DMS114 treated with DMSO at 0.1 percent for 48 hours (cell line): ENCODE data around the gene ZNF574.

Experiments
- DNase-seq: peaks from one replicate; lab custom pipeline; 2025; ENCODE audit not compliant: unreplicated experiment; lab: John Stamatoyannopoulos, UW

ZNF574 gene

DNA sequence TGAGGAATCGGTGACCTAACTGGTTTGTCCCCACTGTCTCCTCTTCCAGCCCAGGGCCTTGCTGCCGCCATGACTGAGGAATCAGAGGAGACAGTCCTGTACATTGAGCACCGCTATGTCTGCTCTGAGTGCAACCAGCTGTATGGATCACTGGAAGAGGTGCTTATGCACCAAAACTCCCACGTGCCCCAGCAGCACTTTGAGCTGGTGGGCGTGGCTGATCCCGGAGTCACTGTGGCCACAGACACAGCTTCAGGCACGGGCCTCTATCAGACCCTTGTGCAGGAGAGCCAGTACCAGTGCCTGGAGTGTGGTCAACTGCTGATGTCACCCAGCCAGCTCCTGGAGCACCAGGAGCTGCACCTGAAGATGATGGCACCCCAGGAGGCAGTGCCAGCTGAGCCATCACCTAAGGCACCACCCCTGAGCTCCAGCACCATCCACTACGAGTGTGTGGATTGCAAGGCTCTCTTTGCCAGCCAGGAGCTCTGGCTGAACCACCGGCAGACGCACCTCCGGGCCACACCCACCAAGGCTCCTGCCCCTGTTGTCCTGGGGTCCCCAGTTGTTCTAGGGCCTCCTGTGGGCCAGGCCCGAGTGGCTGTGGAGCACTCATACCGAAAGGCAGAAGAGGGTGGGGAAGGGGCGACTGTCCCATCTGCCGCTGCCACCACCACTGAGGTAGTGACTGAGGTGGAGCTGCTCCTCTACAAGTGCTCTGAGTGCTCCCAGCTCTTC lies 2.7 kb downstream of the ZNF574 start:
- DNase-seq, result no peak

GRCh38 chr19:42079276-42079669 lies 3.3 kb downstream of the ZNF574 start:
- DNase-seq, result no peak

DNA sequence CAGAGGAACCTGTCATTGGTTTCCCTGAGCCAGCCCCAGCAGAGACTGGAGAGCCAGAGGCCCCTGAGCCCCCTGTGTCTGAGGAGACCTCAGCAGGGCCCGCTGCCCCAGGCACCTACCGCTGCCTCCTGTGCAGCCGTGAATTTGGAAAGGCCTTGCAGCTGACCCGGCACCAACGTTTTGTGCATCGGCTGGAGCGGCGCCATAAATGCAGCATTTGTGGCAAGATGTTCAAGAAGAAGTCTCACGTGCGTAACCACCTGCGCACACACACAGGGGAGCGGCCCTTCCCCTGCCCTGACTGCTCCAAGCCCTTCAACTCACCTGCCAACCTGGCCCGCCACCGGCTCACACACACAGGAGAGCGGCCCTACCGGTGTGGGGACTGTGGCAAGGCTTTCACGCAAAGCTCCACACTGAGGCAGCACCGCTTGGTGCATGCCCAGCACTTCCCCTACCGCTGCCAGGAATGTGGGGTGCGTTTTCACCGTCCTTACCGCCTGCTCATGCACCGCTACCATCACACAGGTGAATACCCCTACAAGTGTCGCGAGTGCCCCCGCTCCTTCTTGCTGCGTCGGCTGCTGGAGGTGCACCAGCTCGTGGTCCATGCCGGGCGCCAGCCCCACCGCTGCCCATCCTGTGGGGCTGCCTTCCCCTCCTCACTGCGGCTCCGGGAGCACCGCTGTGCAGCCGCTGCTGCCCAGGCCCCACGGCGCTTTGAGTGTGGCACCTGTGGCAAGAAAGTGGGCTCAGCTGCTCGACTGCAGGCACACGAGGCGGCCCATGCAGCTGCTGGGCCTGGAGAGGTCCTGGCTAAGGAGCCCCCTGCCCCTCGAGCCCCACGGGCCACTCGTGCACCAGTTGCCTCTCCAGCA lies 4.2 kb downstream of the ZNF574 start:
- no peak for DNase-seq

- DNase-seq, result no peak
Measured at GRCh38 chr19:42080764-42081375, 4.9 kb downstream of the ZNF574 start.

DNA sequence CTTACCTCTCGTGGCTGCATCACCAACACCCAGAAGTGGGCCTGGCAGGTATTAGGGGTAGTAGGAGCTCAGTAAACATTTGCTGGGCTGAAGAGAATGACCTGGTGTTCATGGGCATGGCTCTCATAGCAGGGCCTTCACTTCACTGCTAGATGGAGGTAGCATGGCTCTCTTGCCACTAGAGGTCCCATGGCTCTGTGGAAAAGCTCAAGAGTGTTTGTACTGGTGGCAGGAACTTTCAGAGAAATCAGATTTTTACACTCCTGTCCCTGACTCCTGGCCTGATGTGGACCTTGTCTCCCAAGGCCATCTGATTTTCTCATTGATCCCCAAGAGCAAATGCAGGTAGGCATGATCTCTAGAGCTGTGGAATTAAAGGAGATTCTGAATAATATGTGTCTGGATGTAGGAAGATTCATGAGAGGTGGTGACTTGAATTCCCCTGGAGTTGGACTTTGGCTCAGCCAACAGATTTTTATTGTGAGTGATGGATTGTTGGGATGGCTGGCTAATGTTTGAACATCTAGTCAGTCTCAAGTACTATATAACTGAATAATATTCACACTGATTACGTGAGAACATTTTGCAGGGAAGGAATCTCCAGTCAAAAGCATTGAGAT lies 5.7 kb downstream of the ZNF574 start:
- DNase-seq, result peak; percentile 58

GRCh38 chr19:42083537-42083936 lies 7.6 kb downstream of the ZNF574 start:
- no peak for DNase-seq

DNA sequence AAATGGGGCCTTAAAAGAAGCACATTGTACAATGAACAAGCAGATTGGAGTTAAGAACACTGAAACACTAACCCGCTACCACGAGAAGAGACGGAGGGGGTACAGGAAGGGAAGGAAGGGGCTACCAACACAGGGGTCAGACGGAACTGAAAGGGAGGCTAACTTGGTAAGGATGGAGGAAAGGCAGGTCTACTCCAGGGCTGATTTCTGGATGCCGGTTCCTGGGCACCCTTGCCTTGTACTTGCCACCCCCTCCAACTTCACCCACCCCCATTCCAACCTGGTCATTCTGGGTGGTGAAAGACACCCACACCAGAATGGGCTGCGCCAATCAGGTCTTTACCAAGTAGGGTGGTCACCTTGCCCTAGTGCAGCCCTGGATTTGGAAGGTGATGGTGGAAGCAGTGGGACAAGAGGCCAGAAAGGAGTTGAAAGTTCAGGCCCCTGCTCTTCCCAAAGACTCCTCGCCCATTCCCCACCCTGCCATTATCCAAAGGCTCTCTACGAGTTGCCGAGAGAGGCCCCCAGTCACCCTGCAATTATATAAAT lies 10.3 kb downstream of the ZNF574 start:
- DNase-seq, result no peak

- no peak for DNase-seq
Measured at GRCh38 chr19:42086770-42087550, 11.0 kb downstream of the ZNF574 start.

- DNase-seq, result no peak
Measured at GRCh38 chr19:42088471-42089190, 12.7 kb downstream of the ZNF574 start.

DNA sequence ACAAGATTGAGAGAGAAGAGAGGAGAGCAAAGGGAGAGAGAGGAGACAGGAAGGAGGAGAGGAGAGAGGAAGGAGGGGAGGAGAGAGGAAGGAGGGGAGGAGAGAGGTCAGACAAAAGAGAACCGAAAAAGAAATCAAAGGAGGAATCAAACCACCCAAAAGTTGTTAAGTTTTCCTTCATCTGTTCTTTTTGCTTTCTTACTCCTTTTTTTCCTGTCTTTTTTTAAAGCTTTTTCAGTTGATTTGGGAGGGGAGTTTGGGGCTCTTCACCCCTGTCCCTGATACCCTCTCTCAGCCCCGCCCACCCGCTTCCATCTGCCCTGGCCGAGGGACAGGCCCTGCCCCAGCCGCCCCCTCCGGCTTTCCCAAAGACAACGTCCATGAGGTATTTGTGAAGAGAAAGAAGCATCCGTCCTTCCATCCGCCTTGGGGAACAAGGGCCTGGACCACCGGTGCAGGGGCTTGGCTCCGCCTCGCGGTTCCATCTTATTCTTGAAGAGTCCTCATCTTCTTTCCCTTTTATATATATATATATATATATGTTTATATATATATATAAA lies 13.3 kb downstream of the ZNF574 start:
- no peak for DNase-seq

DNA sequence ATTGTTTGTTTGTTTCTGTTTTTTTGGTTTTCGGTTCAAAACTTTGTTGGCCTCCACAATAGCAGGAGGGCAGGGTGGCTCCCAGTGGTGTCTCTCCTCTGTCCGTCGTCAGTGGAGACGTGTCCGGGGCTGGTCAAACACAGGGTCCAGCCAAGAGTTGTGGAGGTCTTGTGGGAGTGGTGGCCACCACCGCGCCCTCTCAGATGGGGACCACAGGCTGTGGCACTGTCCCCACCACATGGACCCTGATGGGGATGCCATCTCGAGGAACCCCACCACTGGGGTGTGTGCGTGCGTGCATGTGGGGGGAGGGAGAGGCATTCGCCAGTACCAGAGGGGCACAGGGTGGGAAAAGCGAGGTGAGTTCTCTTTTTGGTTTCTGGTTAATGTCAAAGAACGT lies 13.8 kb downstream of the ZNF574 start:
- no peak for DNase-seq

DNA sequence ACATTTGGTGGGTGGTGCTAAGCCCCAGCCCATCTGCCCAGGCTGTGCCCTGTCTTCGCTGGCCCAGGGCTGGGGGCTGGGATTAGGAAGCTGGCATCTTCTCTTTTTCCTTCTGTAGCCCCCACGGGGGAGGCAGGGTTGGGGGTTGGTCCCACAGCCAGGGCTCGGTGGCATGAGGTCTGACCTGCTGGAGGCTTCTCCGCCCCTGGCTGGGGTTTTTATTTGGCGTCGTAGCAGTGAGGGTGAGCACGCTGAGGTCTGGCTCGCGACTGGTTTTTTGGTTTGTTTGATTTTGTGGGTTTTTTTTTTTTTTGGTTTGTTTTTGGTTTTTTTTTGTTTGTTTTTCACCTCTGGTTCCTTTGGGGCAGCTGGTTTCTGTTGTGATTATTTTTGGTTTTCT lies 14.7 kb downstream of the ZNF574 start:
- DNase-seq, result no peak

DNA sequence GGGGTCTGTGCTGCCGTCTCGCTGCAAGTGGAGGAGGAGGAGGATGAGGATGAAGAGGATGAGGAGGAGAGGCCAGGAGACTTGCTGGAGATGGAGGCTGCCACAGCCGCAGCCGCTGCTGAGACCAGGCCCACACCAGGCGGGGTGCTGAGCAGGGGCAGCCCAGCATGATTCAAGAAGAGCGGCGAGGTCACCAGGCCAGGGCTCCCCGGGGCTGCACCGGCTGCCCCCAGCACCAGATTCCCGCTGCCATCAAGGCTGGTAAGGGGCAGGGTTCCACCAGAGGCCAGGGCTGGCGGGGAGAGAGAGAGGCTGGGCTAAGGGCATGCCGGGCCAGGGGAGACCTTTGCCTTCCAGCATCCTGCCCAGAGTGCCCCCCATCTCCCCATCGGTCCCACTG lies 15.3 kb downstream of the ZNF574 start:
- no peak for DNase-seq

DNA sequence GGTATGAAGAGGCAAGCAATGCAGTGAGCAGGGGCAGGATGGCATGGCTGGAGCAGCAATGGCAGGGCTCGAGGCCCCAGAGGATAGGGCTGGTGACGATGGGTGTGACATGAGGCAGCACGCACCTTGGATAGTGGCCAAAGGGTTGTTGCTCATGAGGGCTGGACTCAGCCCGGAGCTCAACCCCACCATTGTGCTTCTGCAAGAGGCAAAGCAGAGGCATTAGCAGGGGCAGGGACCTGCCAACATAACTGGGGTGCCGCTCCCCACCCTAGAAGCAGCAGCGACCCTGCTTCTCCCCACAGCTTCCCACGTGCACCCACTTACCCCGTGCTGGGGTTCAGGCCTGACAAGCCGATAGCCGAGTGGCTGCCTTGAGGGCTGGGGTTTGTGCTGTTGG lies 15.8 kb downstream of the ZNF574 start:
- no peak for DNase-seq

GRCh38 chr19:42092350-42092749 lies 16.4 kb downstream of the ZNF574 start:
- no peak for DNase-seq

DNA sequence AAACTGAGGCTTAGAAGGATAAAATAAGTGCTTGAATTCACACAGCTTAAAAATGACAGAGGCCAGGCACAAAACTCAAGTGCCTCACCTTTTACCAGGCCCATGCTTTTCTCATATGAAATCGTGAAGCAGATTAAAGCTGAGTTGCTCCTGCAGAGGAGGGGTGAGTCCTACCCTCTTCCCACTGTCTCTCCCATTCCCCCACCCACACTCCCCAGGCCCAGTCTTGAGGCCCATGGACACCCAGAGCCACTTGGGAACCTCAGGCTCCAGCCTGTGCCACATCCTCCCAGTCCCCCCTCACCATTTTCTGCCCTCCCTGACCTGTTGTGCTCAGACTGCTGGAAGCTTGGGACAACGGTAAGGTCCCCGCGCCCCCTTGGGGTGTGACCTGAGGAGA lies 17.5 kb downstream of the ZNF574 start:
- DNase-seq, result no peak

DNA sequence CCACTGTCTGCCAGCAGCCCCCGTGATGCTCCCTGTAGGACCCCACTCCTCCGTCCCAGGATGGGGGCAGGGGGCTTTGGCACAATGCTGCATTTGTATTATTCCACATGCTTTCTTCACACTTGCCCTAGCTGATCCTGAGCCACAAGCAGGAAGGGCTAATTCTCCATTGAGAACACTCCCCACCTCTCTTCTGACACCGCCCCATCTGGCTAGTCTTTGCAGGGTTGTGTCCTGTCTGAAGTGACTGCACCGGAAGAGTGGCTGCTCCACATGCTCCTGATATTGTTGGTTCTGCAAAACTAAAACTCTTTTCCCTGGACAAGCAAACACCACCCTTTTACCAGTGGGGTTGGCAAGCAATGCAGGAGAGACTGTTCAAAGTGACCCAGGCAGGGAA lies 18.0 kb downstream of the ZNF574 start:
- DNase-seq, result no peak

DNA sequence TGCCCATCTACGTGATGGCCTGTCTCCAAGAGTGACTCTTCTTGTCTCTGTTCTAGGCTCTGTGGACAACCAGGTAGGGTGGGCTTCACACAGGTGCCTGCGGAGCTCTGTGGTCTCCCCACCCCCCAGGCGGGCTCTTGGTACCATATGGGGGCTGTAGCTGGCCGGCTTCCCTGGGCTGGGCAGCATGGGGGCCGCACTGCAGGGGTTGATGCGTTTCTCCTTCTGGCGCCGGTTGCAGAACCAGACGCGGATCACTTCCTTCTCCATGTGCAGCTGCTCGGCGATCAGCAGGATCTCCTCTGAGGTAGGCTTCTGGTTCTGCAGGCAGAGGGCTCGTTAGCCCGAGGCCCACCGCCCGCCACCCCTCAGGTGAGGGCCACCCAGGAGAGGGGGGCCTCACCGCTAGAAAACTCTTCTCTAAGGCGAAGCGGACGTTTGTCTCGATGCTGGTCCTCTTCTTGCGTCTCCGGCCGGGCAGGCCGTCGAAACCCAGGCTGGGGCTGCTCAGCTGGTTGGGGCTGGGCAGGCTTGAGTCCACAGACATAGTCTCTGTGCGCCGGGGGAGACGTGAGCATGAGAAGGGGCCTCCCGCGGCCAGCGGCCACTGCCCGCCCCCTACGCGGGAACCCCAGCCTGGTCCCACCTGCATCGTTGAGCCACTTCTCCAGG lies 19.3 kb downstream of the ZNF574 start:
- no peak for DNase-seq

DNA sequence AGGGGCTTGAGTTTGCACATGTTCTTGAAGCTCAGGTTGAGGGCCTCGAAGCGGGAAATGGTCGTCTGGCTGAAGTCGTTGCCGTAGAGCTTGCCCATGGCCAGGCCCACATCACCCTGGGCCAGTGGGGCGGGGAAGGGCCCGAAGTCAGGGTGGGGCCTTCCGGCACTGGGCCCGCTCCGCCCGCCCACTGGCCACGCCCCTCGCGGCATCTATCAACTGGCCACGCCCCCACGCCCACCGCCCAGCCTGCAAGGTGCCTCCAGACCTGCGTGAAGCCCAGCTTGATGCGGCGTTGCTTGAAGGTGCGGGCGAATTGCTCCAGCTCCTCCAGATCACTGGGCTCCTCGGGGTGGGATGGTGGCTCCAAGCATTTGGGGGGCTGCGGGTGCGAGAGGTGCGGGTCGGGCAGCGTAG lies 19.9 kb downstream of the ZNF574 start:
- no peak for DNase-seq
